HG03575 (cell line): ENCODE results near the gene HMGB1.
"Not testable (repeated sequence)": the region's sequence is repeated elsewhere in the genome, so short reads cannot be mapped to it uniquely, and the experiment has no call there.

Experiments
- ATAC-seq: cut with Tn5 transposase; IDR thresholded peaks from one replicate; pipeline ENCODE4 v1.9.1; 2021; ENCODE audit not compliant: unreplicated experiment, insufficient number of reproducible peaks, low FRiP score; ENCODE audit errors: extremely low read depth

Gene HMGB1

DNA sequence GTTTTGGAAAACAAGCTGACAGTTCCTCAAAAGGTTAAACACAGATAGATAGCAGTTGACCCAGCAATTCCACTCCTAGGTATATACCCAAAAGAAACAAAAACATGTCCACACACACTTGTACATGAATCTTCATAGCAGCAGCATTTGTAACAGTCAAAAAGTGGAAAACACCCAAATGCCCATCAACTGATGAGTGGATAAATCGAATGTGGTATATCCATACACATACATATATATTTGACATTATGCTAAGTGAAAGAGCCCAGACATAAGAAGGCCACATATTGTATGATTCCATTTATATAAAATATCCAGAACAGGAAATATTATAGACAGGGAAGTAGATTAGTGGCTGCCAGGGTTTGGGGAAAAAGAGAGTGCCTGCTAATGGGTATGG lies 7.9 kb upstream of the HMGB1 start:
- no peak for ATAC-seq

- ATAC-seq, result no peak
Measured at GRCh38 chr13:30466841-30467252, 1.1 kb upstream of the HMGB1 start.

DNA sequence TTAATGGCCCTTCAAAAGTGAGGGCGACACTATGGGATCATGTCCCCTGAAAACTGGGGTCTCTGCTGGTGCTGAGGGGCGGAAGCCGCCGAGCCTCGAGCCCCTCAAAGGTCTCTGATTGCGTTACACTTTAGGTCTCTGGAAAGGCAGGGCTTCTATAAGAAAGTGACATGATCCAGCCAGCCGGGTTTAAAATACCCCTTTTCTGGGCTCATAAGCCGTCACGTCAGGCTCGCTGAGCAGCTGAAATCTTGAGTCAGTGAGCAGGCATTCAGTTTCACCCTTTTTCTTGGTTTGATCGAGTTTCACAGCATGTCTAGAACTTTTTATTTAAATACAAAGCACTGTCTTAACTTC lies 600 bp upstream of the HMGB1 start:
- no peak for ATAC-seq

DNA sequence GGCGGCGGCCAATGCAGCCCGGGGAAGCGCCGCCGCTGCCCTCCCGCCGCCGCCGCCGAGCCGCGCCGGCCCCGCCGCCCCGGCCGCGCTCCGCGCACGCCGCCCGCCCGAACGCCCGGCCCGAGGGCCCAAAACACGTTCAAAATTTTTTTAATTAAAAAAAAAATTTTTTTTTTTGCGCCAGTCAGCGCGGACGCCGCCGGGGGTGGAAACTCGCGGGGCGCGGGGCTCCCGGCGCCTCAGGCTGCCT lies 468 bp downstream of the HMGB1 start:
- no peak for ATAC-seq

DNA sequence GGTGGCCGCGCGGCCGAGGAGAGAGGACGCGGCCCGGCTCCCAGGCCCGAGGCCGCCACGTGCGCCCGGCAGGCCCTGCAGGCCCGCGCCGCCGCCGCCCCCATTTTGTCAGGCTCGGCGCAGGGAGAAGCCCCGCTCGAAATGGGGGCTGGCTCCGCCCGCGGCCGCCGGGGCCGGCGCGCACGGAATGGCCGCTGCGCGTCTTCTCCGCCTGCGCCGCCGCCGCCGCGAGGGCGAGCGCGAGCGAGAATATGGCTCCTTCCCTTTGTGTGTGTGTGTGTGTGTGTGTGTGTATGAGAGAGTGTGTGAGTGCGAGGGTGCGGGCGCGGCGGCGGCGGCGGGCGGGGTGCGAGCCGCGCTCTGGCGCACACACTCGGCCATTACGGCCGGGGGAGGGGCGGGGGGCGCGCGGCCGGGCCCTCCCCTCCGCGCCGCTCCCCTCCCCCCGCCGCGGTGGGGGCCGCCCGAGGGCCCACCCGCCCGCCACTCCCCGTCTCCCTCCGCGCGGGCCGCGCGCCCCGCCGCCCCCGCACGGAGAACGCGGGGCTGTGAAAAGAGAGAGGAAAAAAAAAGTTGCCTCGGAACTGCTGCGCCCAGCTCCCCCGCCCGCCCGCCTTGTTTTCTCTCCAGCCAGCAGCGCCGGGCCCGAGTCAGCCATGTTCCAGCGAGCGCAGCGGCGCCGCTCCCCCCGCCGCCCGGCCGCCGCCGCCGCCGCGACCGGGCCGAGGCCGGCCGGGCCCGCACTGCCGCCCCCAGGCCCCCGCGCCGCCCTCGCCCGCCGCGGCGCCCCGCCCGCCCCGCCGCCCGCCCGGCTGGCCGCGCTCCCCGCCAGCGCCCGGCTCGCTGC lies 1.0 kb downstream of the HMGB1 start:
- no peak for ATAC-seq

- no peak for ATAC-seq
Measured at GRCh38 chr13:30463787-30464495, 1.8 kb downstream of the HMGB1 start.

- not testable (repeated sequence) for ATAC-seq
Measured at GRCh38 chr13:30461279-30462066, 4.3 kb downstream of the HMGB1 start.

- ATAC-seq, result no peak
Measured at GRCh38 chr13:30457306-30457891, 8.3 kb downstream of the HMGB1 start.

GRCh38 chr13:30456290-30456689 lies 9.4 kb downstream of the HMGB1 start:
- no peak for ATAC-seq

- ATAC-seq, result no peak
Measured at GRCh38 chr13:30454991-30455390, 10.7 kb downstream of the HMGB1 start.

DNA sequence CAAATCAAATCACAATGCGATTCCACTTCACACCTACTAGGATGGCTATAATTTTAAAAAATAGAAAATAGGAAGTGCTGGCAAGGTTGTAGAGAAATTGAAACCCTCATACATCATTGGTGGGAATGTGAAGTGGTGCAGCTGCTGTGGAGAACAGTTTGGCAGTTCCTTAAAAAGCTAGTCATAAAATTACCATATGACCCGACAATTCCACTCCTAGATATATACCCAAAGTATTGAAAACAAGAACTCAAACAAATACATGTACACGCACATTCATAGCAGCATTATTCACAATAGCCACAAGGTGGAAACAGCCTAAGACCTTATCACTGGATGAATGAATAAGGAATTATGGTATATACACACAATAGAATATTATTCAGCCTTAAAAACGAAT lies 12.0 kb downstream of the HMGB1 start:
- no peak for ATAC-seq

GRCh38 chr13:30451476-30451875 lies 14.3 kb downstream of the HMGB1 start:
- ATAC-seq, result not testable (repeated sequence)

DNA sequence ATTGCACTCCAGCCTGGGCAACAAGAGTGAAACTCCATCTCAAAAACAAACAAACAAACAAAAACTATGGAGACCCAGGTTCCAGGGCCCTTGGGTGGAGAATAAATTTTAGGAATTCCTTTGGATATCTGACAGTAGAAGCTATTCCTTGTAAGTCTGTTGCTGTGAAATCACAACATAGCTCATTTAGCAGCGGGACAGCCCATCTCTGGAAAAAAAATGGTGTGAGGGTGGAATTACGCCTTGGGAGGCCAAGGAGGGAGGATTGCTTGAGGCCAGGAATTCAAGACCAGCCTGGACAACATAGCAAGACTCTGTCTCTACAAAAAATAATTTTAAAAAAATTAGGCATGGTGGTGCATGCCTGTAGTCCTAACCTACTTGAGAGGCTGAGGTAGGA lies 15.7 kb downstream of the HMGB1 start:
- no peak for ATAC-seq

GRCh38 chr13:30448441-30448840 lies 17.3 kb downstream of the HMGB1 start:
- no peak for ATAC-seq

DNA sequence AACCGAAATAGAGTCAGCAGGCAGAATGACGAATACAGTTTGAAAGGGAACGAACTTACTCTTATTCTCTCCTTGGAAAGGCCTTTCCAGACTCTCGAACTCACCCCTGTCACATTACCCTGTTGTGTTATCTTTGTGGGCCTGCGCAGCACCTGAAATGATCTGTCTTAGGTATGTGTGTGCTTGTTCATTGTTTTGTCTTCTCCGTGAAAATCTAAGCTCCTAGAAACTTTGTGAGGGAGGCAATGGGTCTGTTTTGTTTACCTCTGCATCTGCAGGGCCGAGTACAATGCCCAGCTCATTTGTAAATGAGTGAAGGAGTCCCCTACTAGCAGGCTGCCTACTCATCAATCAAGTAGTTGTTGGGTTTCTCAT lies 19.6 kb downstream of the HMGB1 start:
- ATAC-seq, result no peak

DNA sequence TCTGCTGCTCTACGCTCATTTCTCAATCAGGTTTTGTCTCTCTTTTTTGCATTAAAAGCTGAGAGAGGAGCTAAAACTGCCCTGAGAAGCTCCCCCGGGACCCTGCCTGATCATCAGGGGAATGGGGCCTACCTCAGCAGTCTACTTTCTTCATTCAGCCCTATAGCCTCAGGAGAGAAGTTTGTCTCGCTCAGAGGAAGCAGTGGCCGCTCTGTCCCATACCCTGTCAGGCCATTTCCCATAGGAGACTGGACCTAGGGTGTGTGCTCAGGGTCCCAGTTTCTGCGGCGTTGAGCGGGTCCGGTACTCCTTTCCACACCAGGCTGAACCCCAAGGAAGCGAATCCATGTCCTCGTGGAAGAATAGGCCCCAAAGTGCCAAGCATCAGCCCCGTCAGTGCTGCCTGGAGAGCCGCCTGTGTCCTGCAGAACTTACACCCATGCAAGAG lies 21.8 kb downstream of the HMGB1 start:
- ATAC-seq, result no peak

DNA sequence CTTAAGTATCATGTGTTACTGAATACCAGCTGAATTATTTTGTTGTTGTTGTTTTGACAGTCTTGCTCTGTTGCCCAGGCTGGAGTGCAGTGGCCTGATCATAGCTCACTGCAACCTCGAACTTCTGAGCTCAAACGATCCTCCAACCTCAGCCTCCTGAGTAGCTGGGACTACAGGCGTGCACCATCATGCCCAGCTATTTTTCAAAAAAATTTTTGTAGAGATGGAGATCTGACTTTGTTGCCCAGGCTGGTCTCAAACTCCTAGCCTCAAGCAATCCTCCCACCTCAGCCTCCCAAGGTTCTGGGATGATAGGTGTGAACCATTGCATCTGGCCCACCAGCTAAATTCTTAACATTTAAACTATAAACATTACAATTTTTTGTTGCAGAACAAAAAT lies 22.2 kb downstream of the HMGB1 start:
- not testable (repeated sequence) for ATAC-seq

DNA sequence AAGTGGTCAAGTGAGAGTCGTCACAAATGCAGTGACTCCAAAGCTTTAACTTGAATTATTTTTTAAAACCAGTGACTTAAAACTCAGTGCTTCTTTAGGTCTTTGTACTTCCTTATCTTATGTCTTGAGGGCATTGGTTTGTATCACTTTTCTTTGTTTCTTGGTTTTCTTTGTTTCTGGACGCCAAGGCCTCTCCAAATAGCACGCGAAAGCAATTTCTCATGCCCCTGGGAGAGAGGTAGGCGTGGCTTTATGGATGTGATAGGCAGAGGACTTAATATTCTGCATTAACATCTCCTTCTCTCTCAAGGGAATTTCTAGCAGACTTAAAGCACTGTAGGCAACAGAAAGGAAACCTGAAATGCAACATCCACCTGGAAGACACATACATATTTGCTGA lies 22.8 kb downstream of the HMGB1 start:
- no peak for ATAC-seq

DNA sequence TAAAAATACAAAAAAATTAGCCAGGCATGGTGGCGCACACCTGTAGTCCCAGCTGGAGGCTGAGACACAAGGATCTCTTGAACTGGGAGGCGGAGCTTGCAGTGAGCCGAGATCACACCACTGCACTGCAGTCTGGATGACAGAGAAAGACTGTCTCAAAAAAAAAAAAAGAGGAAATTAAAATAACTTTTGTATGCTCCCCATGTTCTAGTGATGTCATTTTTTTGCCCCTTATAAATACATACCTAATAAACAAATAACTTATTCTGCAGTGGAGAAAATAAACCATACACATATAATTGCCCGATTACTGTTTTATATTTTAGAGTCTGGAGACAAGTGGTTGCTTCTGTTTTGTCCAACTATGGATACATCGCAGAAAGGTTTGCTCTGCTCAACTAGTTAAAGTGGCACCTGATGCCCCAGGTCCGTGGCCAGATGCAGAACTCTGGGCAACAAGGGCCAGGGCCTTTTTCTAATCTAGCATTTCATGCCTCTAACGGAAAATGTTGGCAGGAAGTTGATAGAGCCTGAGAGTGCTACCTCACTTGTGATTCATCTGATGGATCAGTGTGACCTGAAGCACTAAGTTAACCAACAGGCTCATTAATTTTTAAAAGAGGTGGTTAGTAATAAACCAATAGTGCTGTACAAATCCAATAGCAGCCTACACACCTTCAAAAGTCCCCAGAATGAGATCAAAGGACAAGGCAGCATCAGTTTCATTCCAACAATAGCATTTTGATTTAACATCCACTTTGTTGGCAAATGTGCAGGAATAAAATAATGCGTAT lies 24.6 kb downstream of the HMGB1 start:
- ATAC-seq, result no peak
